ENCODE data around the gene HIGD1C.

GRCh38 chr12:50980545-50980944 is 28.2 kb downstream of the HIGD1C start:
- TF ChIP-seq CTCF (IDR thresholded peaks at IDR 0.05; ENCODE audit: insufficient read depth, low read length, poor library complexity, severe bottlenecking) (no peak), EZH2phosphoT487 (conservative IDR thresholded peaks at IDR 0.05; ENCODE audit: low read length) (no peak)

All from SU-DHL-6 (cell line).